ENCODE results near the gene PIEZO1. TPM values are rescaled to one million over a fixed set of nuclear protein-coding genes. Genes with fewer than 3 reads are reported as not detected.

PIEZO1 gene
- total RNA-seq, 1 donor from 2014 or later: 208 TPM

DNA sequence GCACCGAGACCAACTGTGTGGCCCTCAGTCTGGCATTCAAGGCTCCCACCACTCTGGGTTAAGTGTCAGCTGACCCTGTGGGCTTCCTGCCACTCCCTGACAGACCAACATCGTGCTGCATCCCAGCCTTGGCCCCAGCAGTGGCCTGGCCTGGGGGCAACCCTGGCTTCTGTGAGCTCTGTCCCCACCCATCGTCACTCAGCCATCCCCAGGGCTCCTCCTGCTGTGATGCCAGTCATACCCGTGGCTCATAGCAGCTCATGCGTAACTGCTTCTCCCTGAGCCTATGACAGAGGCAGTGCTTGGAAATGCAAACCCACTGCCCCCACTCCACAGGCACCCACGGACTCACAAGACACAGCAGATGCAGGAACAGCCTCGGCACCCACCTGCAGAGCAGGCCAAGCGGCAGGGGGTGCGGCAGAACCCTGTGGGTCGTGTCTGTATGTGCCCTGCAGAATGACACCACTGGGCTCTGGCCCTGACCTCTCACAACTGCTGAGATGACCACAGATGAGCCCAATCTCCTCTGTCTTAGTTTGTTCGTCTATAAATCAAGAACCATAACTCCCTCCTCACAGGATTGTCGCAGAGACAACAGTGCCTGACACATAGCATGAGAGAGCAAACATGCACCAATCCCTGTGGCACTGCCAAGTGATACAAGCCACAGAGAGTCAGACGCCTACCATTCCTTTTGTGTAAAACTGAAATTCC is 26.6 kb downstream of the PIEZO1 start:
- H3K9me3 Mint-ChIP-seq (ENCODE audit: low read depth): no peaks in the 10 kb centered on the region
- no peak overlapping the region for H3K4me3 Mint-ChIP-seq (ENCODE audit: unreplicated experiment)

DNA sequence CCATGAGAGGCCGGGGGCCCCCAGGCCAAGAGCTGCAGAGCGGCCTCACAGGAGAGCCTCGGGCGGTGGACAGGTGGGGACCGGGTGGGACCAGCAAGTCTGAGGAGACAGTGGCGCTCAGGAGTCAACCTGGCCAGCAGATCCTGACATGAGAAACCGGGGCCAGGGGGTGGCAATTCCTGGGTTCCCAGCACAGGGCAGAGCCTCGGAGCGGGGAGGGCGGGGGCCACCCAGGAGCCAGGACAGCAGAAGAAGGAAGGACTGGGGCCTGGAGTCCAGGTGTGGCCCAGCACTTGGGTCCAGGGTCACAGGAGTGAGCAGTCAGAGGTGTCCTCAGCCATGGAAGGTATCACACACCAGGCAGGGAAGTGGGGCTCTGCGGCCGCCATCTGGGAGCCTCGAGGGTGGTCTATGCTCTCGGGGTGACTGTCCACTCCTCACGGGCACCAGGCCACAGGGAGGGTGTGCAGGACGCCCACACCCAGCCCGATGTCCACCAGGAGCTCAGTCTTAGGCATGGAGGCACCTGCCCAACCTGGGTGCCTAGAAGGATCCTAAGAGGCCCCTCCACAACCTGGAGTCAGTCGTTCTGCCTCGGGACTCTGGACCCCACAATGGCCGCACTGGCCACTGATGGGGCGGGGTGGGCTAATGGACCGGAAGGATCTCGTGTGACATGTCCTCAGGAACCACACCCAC is 29.1 kb downstream of the PIEZO1 start:
- H3K9me3 Mint-ChIP-seq (ENCODE audit: low read depth): no peaks in the 10 kb centered on the region
- no peak overlapping the region for H3K4me3 Mint-ChIP-seq (ENCODE audit: unreplicated experiment)
- DNase-seq (ENCODE audit: low spot score): no peak
- H3K4me1 Mint-ChIP-seq (ENCODE audit: low read depth): peaks cover 36% of the 10 kb centered on the region
- H3K36me3 Mint-ChIP-seq (ENCODE audit: low read depth): peaks cover 4% of the 10 kb centered on the region
- H3K27ac Mint-ChIP-seq (ENCODE audit: unreplicated experiment): no peak overlapping the region
- TF ChIP-seq, protein P1, sequence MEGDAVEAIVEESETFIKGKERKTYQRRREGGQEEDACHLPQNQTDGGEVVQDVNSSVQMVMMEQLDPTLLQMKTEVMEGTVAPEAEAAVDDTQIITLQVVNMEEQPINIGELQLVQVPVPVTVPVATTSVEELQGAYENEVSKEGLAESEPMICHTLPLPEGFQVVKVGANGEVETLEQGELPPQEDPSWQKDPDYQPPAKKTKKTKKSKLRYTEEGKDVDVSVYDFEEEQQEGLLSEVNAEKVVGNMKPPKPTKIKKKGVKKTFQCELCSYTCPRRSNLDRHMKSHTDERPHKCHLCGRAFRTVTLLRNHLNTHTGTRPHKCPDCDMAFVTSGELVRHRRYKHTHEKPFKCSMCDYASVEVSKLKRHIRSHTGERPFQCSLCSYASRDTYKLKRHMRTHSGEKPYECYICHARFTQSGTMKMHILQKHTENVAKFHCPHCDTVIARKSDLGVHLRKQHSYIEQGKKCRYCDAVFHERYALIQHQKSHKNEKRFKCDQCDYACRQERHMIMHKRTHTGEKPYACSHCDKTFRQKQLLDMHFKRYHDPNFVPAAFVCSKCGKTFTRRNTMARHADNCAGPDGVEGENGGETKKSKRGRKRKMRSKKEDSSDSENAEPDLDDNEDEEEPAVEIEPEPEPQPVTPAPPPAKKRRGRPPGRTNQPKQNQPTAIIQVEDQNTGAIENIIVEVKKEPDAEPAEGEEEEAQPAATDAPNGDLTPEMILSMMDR (IDR thresholded peaks at IDR 0.05): peak; percentile 51
- H3K27me3 Mint-ChIP-seq (ENCODE audit: low read depth): no peaks in the 10 kb centered on the region

More for the DNA sequence above, 26.6 kb downstream of the PIEZO1 start:
- no peak for DNase-seq (ENCODE audit: low spot score)
- TF ChIP-seq, protein P1 (IDR thresholded peaks at IDR 0.05): no peak
- H3K27ac Mint-ChIP-seq (ENCODE audit: unreplicated experiment): no peak overlapping the region
- H3K27me3 Mint-ChIP-seq (ENCODE audit: low read depth): no peaks in the 10 kb centered on the region
- H3K4me1 Mint-ChIP-seq (ENCODE audit: low read depth): peaks cover 41% of the 10 kb centered on the region
- peaks cover 2% of the 10 kb centered on the region for H3K36me3 Mint-ChIP-seq (ENCODE audit: low read depth)

DNA sequence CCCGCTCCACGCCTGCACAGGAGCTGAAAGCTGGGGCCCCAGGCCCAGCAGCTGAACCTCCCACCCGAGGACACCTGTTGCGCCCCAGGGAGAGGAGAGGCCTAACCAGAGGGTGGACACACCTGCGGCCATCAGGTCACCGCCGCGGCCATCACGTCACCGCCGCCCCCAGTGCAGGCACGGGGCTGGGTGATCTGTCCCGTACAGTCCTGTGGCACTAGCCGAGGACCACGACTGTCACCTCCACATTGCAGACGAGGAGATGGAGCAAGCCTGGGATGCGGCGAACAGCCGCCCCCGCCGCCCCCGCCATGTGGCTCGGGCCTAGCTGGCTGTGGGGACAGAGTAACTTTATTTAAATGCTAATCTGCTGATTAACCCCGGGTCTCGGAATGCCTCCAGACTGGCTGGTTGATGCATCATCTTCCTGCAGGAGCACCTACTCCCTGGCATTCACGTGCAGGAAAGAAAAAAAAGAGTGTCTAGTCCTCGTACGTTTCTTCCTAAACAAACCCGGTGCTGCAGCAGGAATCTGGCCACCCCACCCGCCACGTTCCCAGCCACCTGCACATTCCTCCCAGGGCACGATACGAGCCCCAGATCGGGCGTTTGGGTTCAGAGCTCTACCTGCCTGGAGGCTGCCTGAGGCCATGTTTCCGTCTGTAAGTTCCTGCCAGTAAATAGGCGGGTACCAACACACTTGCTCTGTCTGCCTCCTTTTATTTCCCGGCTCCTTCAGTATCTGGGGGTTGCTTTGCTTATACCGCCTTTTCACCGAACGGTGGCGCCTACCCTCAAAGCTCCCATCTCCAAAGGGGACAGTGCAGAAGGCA is 29.9 kb downstream of the PIEZO1 start:
- DNase-seq (ENCODE audit: low spot score): no peak
- Mint-ChIP-seq H3K4me3 (ENCODE audit: unreplicated experiment) (no peak overlapping the region), H3K4me1 (ENCODE audit: low read depth) (peaks cover 34% of the 10 kb centered on the region), H3K9me3 (ENCODE audit: low read depth) (no peaks in the 10 kb centered on the region), H3K27me3 (ENCODE audit: low read depth) (no peaks in the 10 kb centered on the region), H3K27ac (ENCODE audit: unreplicated experiment) (peak overlapping the region; percentile 49), H3K36me3 (ENCODE audit: low read depth) (peaks cover 4% of the 10 kb centered on the region)
- TF ChIP-seq, protein P1 (IDR thresholded peaks at IDR 0.05): peak; percentile 77

DNA sequence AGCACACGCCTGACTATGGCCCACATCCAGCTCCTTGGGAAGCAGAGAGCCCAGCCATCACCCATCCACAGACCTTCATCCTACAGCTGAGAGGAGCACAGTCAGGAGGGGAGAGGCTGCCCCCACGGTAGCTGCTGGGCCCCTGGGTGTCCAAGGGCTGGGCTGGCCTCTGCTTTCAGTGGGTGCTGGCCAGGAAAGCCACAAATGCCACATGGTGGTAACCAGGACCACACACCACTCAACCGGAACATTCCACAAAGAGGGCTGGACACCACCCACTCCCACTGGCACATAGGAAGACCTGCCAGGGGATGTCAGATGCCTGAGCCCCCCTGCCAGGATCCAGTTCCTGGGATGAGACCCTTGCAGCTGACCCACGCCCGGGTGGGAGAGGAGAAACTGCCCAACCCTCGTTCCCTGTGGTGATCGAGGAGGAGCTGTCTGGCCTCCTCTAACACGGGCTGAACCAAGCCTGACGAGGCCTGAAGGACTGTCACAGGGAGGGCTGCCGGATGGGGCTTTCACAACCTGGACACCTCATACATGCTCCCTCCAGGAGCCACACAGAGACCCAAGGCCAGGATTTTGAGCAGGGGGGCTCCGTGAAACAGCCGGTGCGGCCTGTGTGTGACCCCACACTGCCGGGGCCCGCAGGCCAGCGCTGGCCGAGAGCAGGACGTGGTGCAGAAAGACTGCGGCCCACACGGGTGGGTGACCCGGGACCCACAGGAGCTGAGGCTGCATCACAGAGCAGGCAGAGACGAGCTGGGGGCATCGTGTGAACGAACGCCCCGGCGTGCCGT is 30.7 kb downstream of the PIEZO1 start:
- no peak overlapping the region for H3K4me3 Mint-ChIP-seq (ENCODE audit: unreplicated experiment)
- H3K36me3 Mint-ChIP-seq (ENCODE audit: low read depth): peaks cover 4% of the 10 kb centered on the region
- no peaks in the 10 kb centered on the region for H3K27me3 Mint-ChIP-seq (ENCODE audit: low read depth)
- DNase-seq (ENCODE audit: low spot score): no peak
- H3K9me3 Mint-ChIP-seq (ENCODE audit: low read depth): no peaks in the 10 kb centered on the region
- peaks cover 28% of the 10 kb centered on the region for H3K4me1 Mint-ChIP-seq (ENCODE audit: low read depth)
- TF ChIP-seq, protein P1 (IDR thresholded peaks at IDR 0.05): no peak
- H3K27ac Mint-ChIP-seq (ENCODE audit: unreplicated experiment): no peak overlapping the region

Data from chondrocyte (in vitro differentiated cells).